Lower lobe of right lung (tissue), 2 donors: ENCODE results near the gene ISM1. TPM values are rescaled to one million over a fixed set of nuclear protein-coding genes. Genes with fewer than 3 reads are reported as not detected.

Experiments
- ATAC-seq, 2 donors: fragments of 200-7000 bp; cut with Tn5 transposase; one replicate each; pipeline ENCODE4 v1.9.1; 2020 to 2022; ENCODE audit warnings: mild to moderate bottlenecking in 2 of 2, moderate library complexity in 2 of 2
- DNase-seq: peaks from one replicate; pipeline ENCODE4 v3.0.0-alpha.2; 2020
- H3K27ac ChIP-seq: fragments of 200-600 bp; one replicate; pipeline ENCODE4 v1.8.0; 2022
- H3K27me3 ChIP-seq: fragments of 200-600 bp; one replicate; pipeline ENCODE4 v1.8.0; 2022; ENCODE audit warnings: low read depth
- H3K36me3 ChIP-seq: fragments of 200-600 bp; one replicate; pipeline ENCODE4 v1.8.0; 2022; ENCODE audit warnings: mild to moderate bottlenecking
- H3K4me1 ChIP-seq: fragments of 200-600 bp; one replicate; pipeline ENCODE4 v1.8.0; 2022
- H3K4me3 ChIP-seq: fragments of 200-600 bp; one replicate; pipeline ENCODE4 v1.8.0; 2022; ENCODE audit warnings: mild to moderate bottlenecking
- H3K9me3 ChIP-seq: fragments of 200-600 bp; one replicate; pipeline ENCODE4 v1.8.0; 2022
- intact Hi-C: fragments of 100-400 bp; cut with DNase I; formaldehyde crosslinking; loops from one replicate; pipeline ENCODE4 v1.11.0; 2022
- total RNA-seq: library from RNA; stranded (reverse); fragmentation: NEBNext Ultra II Directional; extraction: Animal tissue kit (Norgen Biotek cat#: 25700); gene quantifications from one replicate; pipeline ENCODE4 v1.2.1, GENCODE V29; 2021
- TF ChIP-seq, protein P1 (sequence below): fragments of 200-600 bp; IDR thresholded peaks from one replicate; pipeline ENCODE4 v1.8.0; 2022; ENCODE audit warnings: antibody characterized with exemption, mild to moderate bottlenecking
- donor health status: DM: no; HTN: yes; CAD: no; lungs with severe emphysema.

ISM1 gene
- total RNA-seq, 1 donor from 2014 or later = 8.4 TPM

DNA sequence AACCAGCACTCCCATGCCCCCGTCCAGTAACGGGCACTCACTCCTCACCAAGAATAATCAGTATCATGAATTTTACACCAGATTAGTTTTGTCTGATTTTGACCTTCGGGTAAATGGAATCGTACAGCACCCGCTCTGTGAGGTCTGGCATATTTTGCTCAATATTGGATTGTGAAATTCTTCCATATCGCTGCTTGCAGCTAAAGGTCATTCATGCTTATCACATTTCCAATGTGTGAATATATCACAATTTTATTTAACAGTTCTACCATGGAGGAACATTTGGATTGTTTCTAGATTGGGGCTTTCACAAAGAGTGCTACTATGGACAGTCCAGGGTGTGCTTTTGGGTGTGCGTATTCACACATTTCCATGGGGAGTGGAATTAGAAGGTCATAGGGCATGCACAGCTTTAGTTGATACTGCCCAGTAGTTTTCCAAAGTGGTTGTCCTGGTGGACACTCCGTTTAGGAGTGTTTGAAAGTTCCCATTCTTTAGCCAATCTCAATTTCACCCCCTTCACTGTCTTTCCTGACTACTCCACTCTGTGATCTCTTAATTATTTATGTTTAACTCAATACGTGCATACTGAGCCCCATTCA is 86.6 kb downstream of the ISM1 start:
- H3K4me3 ChIP-seq = no peak overlapping the region
- ATAC-seq (no peak), DNase-seq (no peak)
- intact Hi-C loops = loop anchor here (10.0 kb wide), 1 partner anchor 193 kb away; no protein-coding TSS in a partner anchor
- H3K36me3 ChIP-seq = no peaks in the 10 kb centered on the region
- no peak overlapping the region for H3K27ac ChIP-seq
- no peaks in the 10 kb centered on the region for H3K9me3 ChIP-seq
- no peaks in the 10 kb centered on the region for H3K4me1 ChIP-seq
- TF ChIP-seq, protein P1, sequence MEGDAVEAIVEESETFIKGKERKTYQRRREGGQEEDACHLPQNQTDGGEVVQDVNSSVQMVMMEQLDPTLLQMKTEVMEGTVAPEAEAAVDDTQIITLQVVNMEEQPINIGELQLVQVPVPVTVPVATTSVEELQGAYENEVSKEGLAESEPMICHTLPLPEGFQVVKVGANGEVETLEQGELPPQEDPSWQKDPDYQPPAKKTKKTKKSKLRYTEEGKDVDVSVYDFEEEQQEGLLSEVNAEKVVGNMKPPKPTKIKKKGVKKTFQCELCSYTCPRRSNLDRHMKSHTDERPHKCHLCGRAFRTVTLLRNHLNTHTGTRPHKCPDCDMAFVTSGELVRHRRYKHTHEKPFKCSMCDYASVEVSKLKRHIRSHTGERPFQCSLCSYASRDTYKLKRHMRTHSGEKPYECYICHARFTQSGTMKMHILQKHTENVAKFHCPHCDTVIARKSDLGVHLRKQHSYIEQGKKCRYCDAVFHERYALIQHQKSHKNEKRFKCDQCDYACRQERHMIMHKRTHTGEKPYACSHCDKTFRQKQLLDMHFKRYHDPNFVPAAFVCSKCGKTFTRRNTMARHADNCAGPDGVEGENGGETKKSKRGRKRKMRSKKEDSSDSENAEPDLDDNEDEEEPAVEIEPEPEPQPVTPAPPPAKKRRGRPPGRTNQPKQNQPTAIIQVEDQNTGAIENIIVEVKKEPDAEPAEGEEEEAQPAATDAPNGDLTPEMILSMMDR = no peak
- no peaks in the 10 kb centered on the region for H3K27me3 ChIP-seq

DNA sequence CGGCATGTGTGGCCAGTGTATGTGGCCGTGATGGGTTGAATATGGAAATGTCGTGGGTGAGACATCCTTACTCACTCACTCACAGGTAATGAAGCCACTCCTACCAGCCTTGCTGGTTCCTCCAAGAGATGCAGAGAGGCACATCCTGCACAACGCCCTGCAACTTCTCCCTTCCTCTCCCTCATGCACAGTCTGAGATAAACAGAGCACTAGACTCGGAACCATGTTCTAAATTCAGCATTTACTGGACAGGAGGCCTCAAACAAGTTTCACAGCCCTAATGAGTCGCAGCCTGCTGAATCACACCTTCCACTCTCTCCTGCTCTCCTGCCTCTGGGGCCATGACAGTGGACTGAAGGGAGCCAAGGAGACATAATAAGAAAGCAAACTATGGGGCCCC is 91.2 kb downstream of the ISM1 start:
- Histone ChIP-seq H3K27ac (no peak overlapping the region), H3K36me3 (no peaks in the 10 kb centered on the region), H3K4me1 (no peaks in the 10 kb centered on the region), H3K9me3 (no peaks in the 10 kb centered on the region), H3K27me3 (no peaks in the 10 kb centered on the region), H3K4me3 (no peak overlapping the region)
- TF ChIP-seq, protein P1 = no peak
- DNase-seq (no peak), ATAC-seq (no peak)
- intact Hi-C loops = no loop called here

DNA sequence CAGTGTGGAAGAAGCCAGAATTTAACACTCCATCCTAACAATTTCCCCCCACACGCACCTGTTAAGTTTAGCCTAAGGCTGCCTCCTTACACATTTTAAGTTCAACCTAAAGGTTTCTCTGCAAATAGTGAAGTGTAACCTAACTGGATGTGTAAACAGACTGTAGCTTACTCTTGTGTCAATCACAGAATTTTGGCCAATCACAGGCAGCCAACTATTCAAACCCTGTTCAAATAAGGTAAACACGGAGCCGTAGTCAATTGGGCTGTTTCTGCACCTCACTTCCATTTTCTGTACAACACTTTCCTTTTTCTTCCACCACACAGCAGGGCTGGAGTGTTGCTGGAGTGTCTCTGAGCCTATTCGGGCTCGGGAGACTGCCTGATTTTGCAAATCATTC is 92.1 kb downstream of the ISM1 start:
- no peak for ATAC-seq
- intact Hi-C loops = no loop called here

DNA sequence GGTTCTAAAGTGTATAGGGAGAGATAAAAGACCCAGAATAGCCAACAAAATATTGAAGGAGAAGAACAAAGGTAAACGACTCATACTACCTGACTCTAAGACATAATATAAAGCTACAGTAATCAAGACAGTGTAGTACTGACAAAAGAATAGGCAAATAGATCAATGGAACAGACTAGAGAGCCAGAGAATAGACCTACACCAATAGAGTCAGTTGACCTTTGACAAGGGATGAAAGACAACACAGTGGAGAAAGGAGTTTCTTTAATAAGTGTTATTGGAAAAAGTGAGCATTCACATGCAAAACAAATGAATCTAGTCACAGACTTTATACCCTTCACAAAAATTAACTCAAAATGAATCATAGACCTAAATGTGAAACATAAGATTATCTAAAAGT is 96.4 kb downstream of the ISM1 start:
- intact Hi-C loops = no loop called here
- H3K27me3 ChIP-seq = no peaks in the 10 kb centered on the region
- TF ChIP-seq, protein P1 = no peak
- H3K27ac ChIP-seq = no peak overlapping the region
- H3K36me3 ChIP-seq = no peaks in the 10 kb centered on the region
- no peak for ATAC-seq
- H3K4me3 ChIP-seq = no peak overlapping the region
- H3K4me1 ChIP-seq = no peaks in the 10 kb centered on the region
- no peaks in the 10 kb centered on the region for H3K9me3 ChIP-seq
- DNase-seq = no peak

More for the DNA sequence above, 92.1 kb downstream of the ISM1 start:
- H3K27ac ChIP-seq = no peak overlapping the region
- H3K27me3 ChIP-seq = no peaks in the 10 kb centered on the region
- H3K9me3 ChIP-seq = no peaks in the 10 kb centered on the region
- DNase-seq = no peak
- no peaks in the 10 kb centered on the region for H3K36me3 ChIP-seq
- no peaks in the 10 kb centered on the region for H3K4me1 ChIP-seq
- TF ChIP-seq, protein P1 = no peak
- H3K4me3 ChIP-seq = no peak overlapping the region

DNA sequence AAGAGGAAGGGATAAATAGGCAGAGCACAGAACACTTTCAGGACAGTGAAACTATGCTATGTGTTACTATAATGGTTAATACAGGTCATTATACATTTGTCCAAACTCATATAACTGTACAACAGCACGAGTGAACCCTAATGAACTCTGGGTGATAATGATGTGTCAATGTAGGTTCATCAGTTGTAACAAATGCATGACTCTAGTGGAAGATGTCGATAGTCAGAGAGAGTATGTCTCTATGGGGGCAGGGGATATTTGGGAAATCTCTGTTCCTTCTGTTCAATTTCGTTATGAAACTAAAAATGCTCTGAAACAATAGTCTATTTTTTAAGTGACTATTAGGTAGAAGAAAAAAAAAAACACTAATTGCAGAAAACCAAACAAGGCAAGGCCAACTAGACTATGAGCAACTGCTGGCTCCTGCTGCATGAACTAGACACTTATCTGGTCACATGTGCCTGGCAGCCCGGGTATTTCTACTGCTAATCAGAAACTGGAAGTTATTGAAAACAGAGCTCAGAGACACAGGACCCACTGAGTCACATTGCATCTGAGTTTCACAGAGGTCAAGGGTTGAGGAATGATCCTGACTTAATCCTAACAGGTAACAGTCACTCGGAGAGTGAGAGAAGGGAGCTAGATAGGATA is 97.9 kb downstream of the ISM1 start:
- no peaks in the 10 kb centered on the region for H3K9me3 ChIP-seq
- no peaks in the 10 kb centered on the region for H3K27me3 ChIP-seq
- H3K27ac ChIP-seq = no peak overlapping the region
- TF ChIP-seq, protein P1 = no peak
- ATAC-seq = no peak
- no peak overlapping the region for H3K4me3 ChIP-seq
- intact Hi-C loops = no loop called here
- no peak for DNase-seq
- no peaks in the 10 kb centered on the region for H3K36me3 ChIP-seq
- H3K4me1 ChIP-seq = no peaks in the 10 kb centered on the region
